Progenitor cell of endocrine pancreas (in vitro differentiated cells): ENCODE measurements around the gene RHBG. TPM values are rescaled to one million over a fixed set of nuclear protein-coding genes. Genes with fewer than 3 reads are reported as not detected.

Experiments used
- DNase-seq: peaks from one replicate; pipeline ENCODE4 v3.0.0; 2021; ENCODE audit warnings: low spot score; ENCODE audit not compliant: unreplicated experiment
- H3K27ac Mint-ChIP-seq: 2 replicates; pipeline ENCODE4 v1.8.0; 2021; ENCODE audit warnings: mild to moderate bottlenecking, moderate library complexity, mixed read lengths
- H3K27me3 Mint-ChIP-seq: 2 replicates; pipeline ENCODE4 v1.8.0; 2021; ENCODE audit warnings: mixed read lengths
- H3K36me3 Mint-ChIP-seq: 2 replicates; pipeline ENCODE4 v1.8.0; 2022; ENCODE audit warnings: mixed read lengths; ENCODE audit not compliant: insufficient read depth
- H3K4me1 Mint-ChIP-seq: 2 replicates; pipeline ENCODE4 v1.8.0; 2021; ENCODE audit warnings: low read depth, mixed read lengths
- H3K4me3 Mint-ChIP-seq: 2 replicates; pipeline ENCODE4 v1.8.0; 2021; ENCODE audit warnings: low read depth, mild to moderate bottlenecking, moderate library complexity, mixed read lengths
- H3K9me3 Mint-ChIP-seq: 2 replicates; pipeline ENCODE4 v1.8.0; 2021; ENCODE audit warnings: low read depth, mixed read lengths
- CTCF ChIP-seq: fragments of 200-600 bp; sonication (generic); IDR thresholded peaks from one replicate; pipeline ENCODE4 v1.5.0; 2021; ENCODE audit warnings: antibody characterized with exemption, mild to moderate bottlenecking; ENCODE audit not compliant: unreplicated experiment
- total RNA-seq: library from RNA; stranded (reverse); gene quantifications from 2 replicates; pipeline ENCODE4 v1.2.1, GENCODE V29; 2021

RHBG gene
- total RNA-seq, 1 donor from 2014 or later, result 0.36 TPM

- no peak for TF ChIP-seq CTCF
- H3K9me3 Mint-ChIP-seq, result no peaks in the 10 kb centered on the region
- H3K4me3 Mint-ChIP-seq, result no peak overlapping the region
- DNase-seq, result no peak
- H3K36me3 Mint-ChIP-seq, result no peaks in the 10 kb centered on the region
- no peak overlapping the region for H3K27ac Mint-ChIP-seq
- no peaks in the 10 kb centered on the region for H3K4me1 Mint-ChIP-seq
- H3K27me3 Mint-ChIP-seq, result peaks cover 83% of the 10 kb centered on the region
These were observed 37.2 kb downstream of the RHBG start for GRCh38 chr1:156406251-156406650.

GRCh38 chr1:156407344-156407743 is 38.3 kb downstream of the RHBG start:
- DNase-seq, result no peak

GRCh38 chr1:156407760-156408159 is 38.7 kb downstream of the RHBG start:
- Mint-ChIP-seq H3K4me3 (no peak overlapping the region), H3K4me1 (no peaks in the 10 kb centered on the region), H3K27me3 (peaks cover 81% of the 10 kb centered on the region), H3K9me3 (no peaks in the 10 kb centered on the region), H3K27ac (no peak overlapping the region), H3K36me3 (no peaks in the 10 kb centered on the region)
- no peak for DNase-seq
- no peak for TF ChIP-seq CTCF

More at GRCh38 chr1:156407344-156407743, 38.3 kb downstream of the RHBG start:
- Mint-ChIP-seq H3K27me3 (peaks cover 83% of the 10 kb centered on the region), H3K27ac (no peak overlapping the region), H3K36me3 (no peaks in the 10 kb centered on the region), H3K9me3 (no peaks in the 10 kb centered on the region), H3K4me3 (no peak overlapping the region), H3K4me1 (no peaks in the 10 kb centered on the region)
- TF ChIP-seq CTCF, result no peak

- Mint-ChIP-seq H3K27me3 (peaks cover 73% of the 10 kb centered on the region), H3K27ac (no peak overlapping the region), H3K4me3 (no peak overlapping the region), H3K9me3 (no peaks in the 10 kb centered on the region), H3K36me3 (no peaks in the 10 kb centered on the region), H3K4me1 (no peaks in the 10 kb centered on the region)
- TF ChIP-seq CTCF, result no peak
- DNase-seq, result no peak
These were observed 40.4 kb downstream of the RHBG start for GRCh38 chr1:156409439-156409838.

- no peak overlapping the region for H3K4me3 Mint-ChIP-seq
- no peak for DNase-seq
- no peaks in the 10 kb centered on the region for H3K9me3 Mint-ChIP-seq
- TF ChIP-seq CTCF, result no peak
- no peak overlapping the region for H3K27ac Mint-ChIP-seq
- H3K36me3 Mint-ChIP-seq, result no peaks in the 10 kb centered on the region
- H3K27me3 Mint-ChIP-seq, result peaks cover 75% of the 10 kb centered on the region
- H3K4me1 Mint-ChIP-seq, result no peaks in the 10 kb centered on the region
These were observed 41.2 kb downstream of the RHBG start for GRCh38 chr1:156410238-156410637.
